Lower leg skin (tissue), 4 donors: Measurements from ENCODE around the gene TSN. TPM values are rescaled to one million over a fixed set of nuclear protein-coding genes. Genes with fewer than 3 reads are reported as not detected.

Experiments used
- DNase-seq, 2 donors: peaks; one replicate each; pipeline ENCODE4 v3.0.0-alpha.2; 2019; ENCODE audit warnings: low spot score in 2 of 2
- H3K4me3 ChIP-seq: fragments of 200-600 bp; sonication (generic); 2 replicates; pipeline ENCODE4 v1.5.1; 2017; ENCODE audit warnings: mild to moderate bottlenecking, low read depth; ENCODE audit not compliant: poor library complexity, severe bottlenecking
- CTCF ChIP-seq, 3 donors: fragments of 450-650 bp; IDR thresholded peaks; one replicate each; pipeline ENCODE4 v1.5.1; 2016; ENCODE audit warnings: antibody characterized with exemption in 3 of 3, mild to moderate bottlenecking in 3 of 3, moderate library complexity in 2 of 3
- POLR2A ChIP-seq, 2 donors: fragments of 450-650 bp; IDR thresholded peaks; one replicate each; pipeline ENCODE4 v1.6.1; 2016 to 2017; ENCODE audit warnings: antibody characterized with exemption in 2 of 2, mild to moderate bottlenecking in 1 of 2, moderate library complexity in 1 of 2
- WGBS, 2 donors: methylation state at CpG; one replicate each; pipeline ENCODE4 v1.1.5; 2018; 5-methylcytosine and 5-hydroxymethylcytosine counted together
- intact Hi-C: fragments of 100-400 bp; cut with DNase I; formaldehyde crosslinking; loops from one replicate; pipeline ENCODE4 v1.15.0; 2023; ENCODE audit warnings: low total_unique reads
- total RNA-seq, 4 donors: library from RNA; depleted of rRNA; stranded (reverse); fragments of >200 nt; gene quantifications; one replicate each; pipeline ENCODE4 v1.1.0, GENCODE V29; 2016

TSN gene
- total RNA-seq, 4 donors from 2014 or later: 30.7 to 52.4 (median 35.4) TPM

DNA sequence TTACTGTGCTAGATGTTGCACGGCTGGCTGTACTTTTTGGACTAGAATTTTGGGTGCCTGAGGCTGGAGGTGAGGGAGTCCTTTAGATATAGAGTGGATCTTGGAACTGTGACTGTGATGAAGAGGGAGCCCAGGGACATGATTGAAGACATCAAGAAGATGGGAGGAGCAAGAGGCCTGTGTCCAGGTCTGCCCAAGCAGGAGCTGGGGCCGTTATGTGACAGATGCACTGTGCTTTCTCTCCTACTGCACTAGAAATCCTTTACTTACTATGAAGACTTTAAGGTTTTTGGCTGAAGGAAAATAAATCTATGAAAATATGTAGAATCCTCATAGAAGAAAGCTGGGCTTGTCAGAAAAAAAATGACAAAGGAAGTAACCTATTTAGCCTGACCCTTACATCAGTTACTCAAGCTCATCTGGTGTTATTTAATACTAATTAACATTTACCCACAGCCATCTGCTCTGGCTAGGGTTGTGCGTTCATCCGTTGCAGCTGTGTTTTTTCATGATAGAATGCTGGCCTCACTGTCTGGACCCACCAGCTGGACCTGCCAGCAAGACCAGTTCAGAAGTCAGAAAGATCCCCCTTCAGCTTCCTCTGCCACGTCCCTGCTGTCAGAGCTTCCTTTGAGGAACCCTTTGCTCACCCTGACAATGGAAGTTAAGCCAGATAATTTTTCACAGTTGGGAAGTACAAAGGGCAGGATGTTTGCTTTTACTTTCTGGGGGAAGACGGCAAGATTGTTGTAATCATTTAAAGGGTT, 16.7 kb downstream of the TSN start:
- H3K4me3 ChIP-seq: no peak overlapping the region
- 60 to 62% methylated on average over 6 of the region's 6 CpGs for WGBS, 2 donors
- no peak for DNase-seq
- TF ChIP-seq POLR2A (IDR thresholded peaks at IDR 0.05) (no peak), CTCF (IDR thresholded peaks at IDR 0.05) (no peak)
- intact Hi-C loops: no loop called here

GRCh38 chr2:121774235-121774634, 18.8 kb downstream of the TSN start:
- H3K4me3 ChIP-seq: no peak overlapping the region
- 89 to 92% methylated on average over 13 of the region's 13 CpGs for WGBS, 2 donors
- TF ChIP-seq POLR2A (IDR thresholded peaks at IDR 0.05) (no peak), CTCF (IDR thresholded peaks at IDR 0.05) (no peak)
- intact Hi-C loops: no loop called here
- no peak for DNase-seq

DNA sequence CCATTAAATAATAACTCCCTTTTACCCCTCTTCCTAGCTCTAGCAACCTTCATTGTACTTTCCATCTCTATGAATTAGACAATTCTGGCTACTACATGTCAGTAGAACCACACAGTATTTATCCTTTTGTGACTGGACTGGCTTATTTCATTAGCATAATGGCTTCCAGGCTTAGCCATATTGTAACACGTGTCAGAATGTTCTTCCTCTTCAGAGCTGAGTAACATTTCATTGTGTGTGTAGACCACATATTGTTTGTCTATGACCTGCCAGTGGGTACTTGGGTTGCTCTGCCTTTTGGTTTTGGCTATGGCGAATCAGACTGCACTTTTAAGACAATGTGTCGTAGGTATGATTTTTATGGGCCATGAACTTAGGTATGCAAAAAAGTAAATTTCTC, 20.9 kb downstream of the TSN start:
- no peak overlapping the region for H3K4me3 ChIP-seq
- intact Hi-C loops: no loop called here
- no peak for DNase-seq
- 68 to 74% methylated on average over 3 of the region's 3 CpGs for WGBS, 2 donors
- TF ChIP-seq POLR2A (IDR thresholded peaks at IDR 0.05) (no peak), CTCF (IDR thresholded peaks at IDR 0.05) (no peak)

- no peak for DNase-seq
- H3K4me3 ChIP-seq: no peak overlapping the region
- WGBS, 2 donors: 67% methylated on average over 12 of the region's 12 CpGs
- TF ChIP-seq CTCF (IDR thresholded peaks at IDR 0.05): no peak
- intact Hi-C loops: no loop called here
Observed at GRCh38 chr2:121776885-121777698, 21.6 kb downstream of the TSN start.

- DNase-seq: no peak
- 91 to 96% methylated on average over 1 of the region's 1 CpG for WGBS, 2 donors
- TF ChIP-seq CTCF (IDR thresholded peaks at IDR 0.05) (no peak), POLR2A (IDR thresholded peaks at IDR 0.05) (no peak)
Observed at GRCh38 chr2:121777699-121778058, 22.2 kb downstream of the TSN start.

More at GRCh38 chr2:121777699-121778058, 22.2 kb downstream of the TSN start:
- H3K4me3 ChIP-seq: no peak overlapping the region
- intact Hi-C loops: no loop called here
